COR-L47 (cell line): ENCODE results near the gene ZDHHC18.

Experiments
- DNase-seq: peaks from one replicate; lab custom pipeline; 2025; lab: John Stamatoyannopoulos, UW

Gene ZDHHC18

DNA sequence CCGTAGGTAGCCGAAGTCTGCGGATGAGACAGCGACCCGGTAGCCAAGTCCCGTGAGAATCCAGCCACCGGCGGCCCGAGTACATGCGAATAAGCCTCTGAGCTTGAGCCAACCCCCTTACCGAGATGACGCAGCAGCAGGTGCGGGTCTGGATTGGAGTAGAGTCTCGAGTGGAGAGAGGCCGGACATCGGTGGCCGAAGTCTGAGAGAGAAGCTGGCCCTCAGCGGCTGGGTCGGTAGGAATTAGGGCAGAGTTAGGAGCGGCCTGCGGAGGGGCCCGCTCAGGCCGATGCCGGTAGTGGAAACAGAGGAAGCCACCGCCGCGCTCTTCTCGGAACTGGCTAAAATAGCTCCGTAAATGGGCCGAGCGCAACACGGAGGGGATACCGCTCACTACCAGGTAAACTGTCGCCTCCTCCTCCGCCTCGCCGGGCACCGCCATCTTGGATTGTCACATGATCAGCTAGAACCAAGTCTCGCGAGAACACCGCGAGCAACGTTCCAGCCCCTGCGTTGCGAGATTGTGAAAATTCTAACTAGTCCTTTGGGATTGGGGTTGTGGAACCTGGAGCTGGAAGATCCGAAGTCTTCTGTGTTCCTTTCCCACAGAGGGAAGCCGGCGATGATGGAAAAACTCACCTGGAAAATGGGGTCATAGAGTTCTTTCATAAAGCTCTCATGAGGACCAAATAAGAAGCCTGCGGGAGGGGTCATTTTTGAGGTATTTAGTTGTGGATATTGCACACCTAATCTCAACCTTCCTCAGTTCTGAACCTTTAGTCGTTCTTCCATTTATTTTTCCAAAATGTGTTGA lies 73.7 kb downstream of the ZDHHC18 start, which contains the start of gene GPATCH3:
TSS of gene GPATCH3 (minus strand) at position 467 of the 814 bp plus-strand sequence. CDS start at position 442, 25 bp downstream.
- peak; percentile 91 for DNase-seq

DNA sequence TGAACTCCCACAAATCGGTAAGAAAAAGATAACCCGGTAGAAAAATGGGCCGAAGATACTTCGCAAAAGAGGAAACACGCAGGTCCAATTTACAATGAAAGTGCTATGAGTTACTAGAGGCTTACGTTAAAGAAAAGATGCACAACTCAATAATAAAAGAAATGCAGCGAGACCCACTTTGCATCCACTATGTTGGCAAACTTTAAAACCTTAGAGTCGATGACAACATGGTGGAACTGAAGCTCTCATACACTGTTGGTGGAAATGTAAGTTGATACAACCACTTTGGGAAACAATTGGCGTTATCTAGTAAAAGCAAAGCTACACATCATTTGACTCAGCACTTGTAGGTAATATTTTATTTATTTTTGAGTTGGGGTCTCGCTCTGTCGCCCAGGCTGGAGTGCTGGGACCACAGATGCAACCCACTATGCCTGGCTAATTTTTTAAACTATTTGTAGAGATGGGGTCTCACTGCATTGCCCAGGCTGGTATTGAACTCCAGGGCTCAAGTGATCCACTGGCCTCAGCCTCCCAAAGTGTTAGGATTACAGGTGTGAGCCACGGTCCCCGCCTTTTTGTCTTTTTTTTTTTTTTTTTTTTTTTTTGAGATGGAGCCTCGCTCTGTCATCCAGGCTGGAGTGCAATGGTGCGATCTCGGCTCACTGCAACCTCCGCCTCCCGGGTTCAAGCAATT lies 74.5 kb downstream of the ZDHHC18 start:
- no peak for DNase-seq
